ENCODE data around the gene HTT.

HTT gene

GRCh38 chr4:3111461-3111860 lies 37.0 kb downstream of the HTT start:
- H3K36me3 ChIP-seq (ENCODE audit: control insufficient read depth, insufficient read depth, low read length), result peaks cover 27% of the 10 kb centered on the region
- no peak overlapping the region for H3K4me3 ChIP-seq (ENCODE audit: low read length)
- no peaks in the 10 kb centered on the region for H3K27me3 ChIP-seq (ENCODE audit: control insufficient read depth, insufficient read depth, low read length)
- H3K9me3 ChIP-seq (ENCODE audit: control insufficient read depth, insufficient read depth, low read length), result no peaks in the 10 kb centered on the region
- WGBS (ENCODE audit: insufficient coverage, insufficient read length), result no CpG with 5 or more reads among the region's 5 CpGs
- DNase-seq (ENCODE audit: low read depth, low spot score), result no peak
- H3K27ac ChIP-seq (ENCODE audit: low read length), result no peak overlapping the region
- H3K4me1 ChIP-seq (ENCODE audit: control insufficient read depth, insufficient read depth, low read length), result no peaks in the 10 kb centered on the region

GRCh38 chr4:3112201-3112600 lies 37.7 kb downstream of the HTT start:
- Histone ChIP-seq H3K27me3 (ENCODE audit: control insufficient read depth, insufficient read depth, low read length) (no peaks in the 10 kb centered on the region), H3K4me3 (ENCODE audit: low read length) (no peak overlapping the region), H3K36me3 (ENCODE audit: control insufficient read depth, insufficient read depth, low read length) (peaks cover 26% of the 10 kb centered on the region), H3K9me3 (ENCODE audit: control insufficient read depth, insufficient read depth, low read length) (no peaks in the 10 kb centered on the region), H3K4me1 (ENCODE audit: control insufficient read depth, insufficient read depth, low read length) (no peaks in the 10 kb centered on the region), H3K27ac (ENCODE audit: low read length) (no peak overlapping the region)
- DNase-seq (ENCODE audit: low read depth, low spot score), result no peak
- WGBS (ENCODE audit: insufficient coverage, insufficient read length), result no CpG with 5 or more reads among the region's 4 CpGs

- Histone ChIP-seq H3K9me3 (ENCODE audit: control insufficient read depth, insufficient read depth, low read length) (no peaks in the 10 kb centered on the region), H3K27ac (ENCODE audit: low read length) (no peak overlapping the region), H3K4me3 (ENCODE audit: low read length) (no peak overlapping the region), H3K36me3 (ENCODE audit: control insufficient read depth, insufficient read depth, low read length) (peaks cover 21% of the 10 kb centered on the region), H3K27me3 (ENCODE audit: control insufficient read depth, insufficient read depth, low read length) (no peaks in the 10 kb centered on the region), H3K4me1 (ENCODE audit: control insufficient read depth, insufficient read depth, low read length) (no peaks in the 10 kb centered on the region)
- DNase-seq (ENCODE audit: low read depth, low spot score), result no peak
- no CpG with 5 or more reads among the region's 5 CpGs for WGBS (ENCODE audit: insufficient coverage, insufficient read length)
These were observed 38.4 kb downstream of the HTT start for GRCh38 chr4:3112609-3113469.

- Histone ChIP-seq H3K36me3 (ENCODE audit: control insufficient read depth, insufficient read depth, low read length) (peaks cover 21% of the 10 kb centered on the region), H3K27ac (ENCODE audit: low read length) (no peak overlapping the region), H3K9me3 (ENCODE audit: control insufficient read depth, insufficient read depth, low read length) (no peaks in the 10 kb centered on the region), H3K4me3 (ENCODE audit: low read length) (no peak overlapping the region), H3K4me1 (ENCODE audit: control insufficient read depth, insufficient read depth, low read length) (no peaks in the 10 kb centered on the region), H3K27me3 (ENCODE audit: control insufficient read depth, insufficient read depth, low read length) (no peaks in the 10 kb centered on the region)
- no peak for DNase-seq (ENCODE audit: low read depth, low spot score)
- WGBS (ENCODE audit: insufficient coverage, insufficient read length), result no CpG with 5 or more reads among the region's 6 CpGs
These were observed 39.9 kb downstream of the HTT start for GRCh38 chr4:3114377-3114776.

GRCh38 chr4:3115637-3116270 lies 41.3 kb downstream of the HTT start:
- no peak overlapping the region for H3K27ac ChIP-seq (ENCODE audit: low read length)
- no peak for DNase-seq (ENCODE audit: low read depth, low spot score)
- H3K36me3 ChIP-seq (ENCODE audit: control insufficient read depth, insufficient read depth, low read length), result peaks cover 20% of the 10 kb centered on the region
- no peaks in the 10 kb centered on the region for H3K9me3 ChIP-seq (ENCODE audit: control insufficient read depth, insufficient read depth, low read length)
- no peak overlapping the region for H3K4me3 ChIP-seq (ENCODE audit: low read length)
- WGBS (ENCODE audit: insufficient coverage, insufficient read length), result no CpG with 5 or more reads among the region's 15 CpGs
- H3K4me1 ChIP-seq (ENCODE audit: control insufficient read depth, insufficient read depth, low read length), result no peaks in the 10 kb centered on the region
- no peaks in the 10 kb centered on the region for H3K27me3 ChIP-seq (ENCODE audit: control insufficient read depth, insufficient read depth, low read length)

GRCh38 chr4:3116955-3117354 lies 42.5 kb downstream of the HTT start:
- Histone ChIP-seq H3K36me3 (ENCODE audit: control insufficient read depth, insufficient read depth, low read length) (peaks cover 24% of the 10 kb centered on the region), H3K27ac (ENCODE audit: low read length) (no peak overlapping the region), H3K27me3 (ENCODE audit: control insufficient read depth, insufficient read depth, low read length) (no peaks in the 10 kb centered on the region), H3K4me3 (ENCODE audit: low read length) (no peak overlapping the region), H3K4me1 (ENCODE audit: control insufficient read depth, insufficient read depth, low read length) (no peaks in the 10 kb centered on the region), H3K9me3 (ENCODE audit: control insufficient read depth, insufficient read depth, low read length) (no peaks in the 10 kb centered on the region)
- 100% methylated on average over 1 of the region's 2 CpGs for WGBS (ENCODE audit: insufficient coverage, insufficient read length)
- DNase-seq (ENCODE audit: low read depth, low spot score), result no peak

- peaks cover 25% of the 10 kb centered on the region for H3K36me3 ChIP-seq (ENCODE audit: control insufficient read depth, insufficient read depth, low read length)
These were observed 43.8 kb downstream of the HTT start for GRCh38 chr4:3118312-3118711.

GRCh38 chr4:3119464-3119863 lies 45.0 kb downstream of the HTT start:
- WGBS (ENCODE audit: insufficient coverage, insufficient read length), result no CpG with 5 or more reads among the region's 2 CpGs
- no peak for DNase-seq (ENCODE audit: low read depth, low spot score)
- Histone ChIP-seq H3K36me3 (ENCODE audit: control insufficient read depth, insufficient read depth, low read length) (peaks cover 25% of the 10 kb centered on the region), H3K9me3 (ENCODE audit: control insufficient read depth, insufficient read depth, low read length) (no peaks in the 10 kb centered on the region), H3K27me3 (ENCODE audit: control insufficient read depth, insufficient read depth, low read length) (no peaks in the 10 kb centered on the region), H3K27ac (ENCODE audit: low read length) (no peak overlapping the region), H3K4me1 (ENCODE audit: control insufficient read depth, insufficient read depth, low read length) (no peaks in the 10 kb centered on the region), H3K4me3 (ENCODE audit: low read length) (no peak overlapping the region)

More at GRCh38 chr4:3118312-3118711, 43.8 kb downstream of the HTT start:
- Histone ChIP-seq H3K4me1 (ENCODE audit: control insufficient read depth, insufficient read depth, low read length) (no peaks in the 10 kb centered on the region), H3K27ac (ENCODE audit: low read length) (no peak overlapping the region), H3K27me3 (ENCODE audit: control insufficient read depth, insufficient read depth, low read length) (no peaks in the 10 kb centered on the region), H3K9me3 (ENCODE audit: control insufficient read depth, insufficient read depth, low read length) (no peaks in the 10 kb centered on the region), H3K4me3 (ENCODE audit: low read length) (no peak overlapping the region)
- WGBS (ENCODE audit: insufficient coverage, insufficient read length), result no CpG with 5 or more reads among the region's 8 CpGs
- no peak for DNase-seq (ENCODE audit: low read depth, low spot score)

- DNase-seq (ENCODE audit: low read depth, low spot score), result no peak
- H3K27me3 ChIP-seq (ENCODE audit: control insufficient read depth, insufficient read depth, low read length), result no peaks in the 10 kb centered on the region
- no peaks in the 10 kb centered on the region for H3K4me1 ChIP-seq (ENCODE audit: control insufficient read depth, insufficient read depth, low read length)
- whole genome bisulfite sequencing (ENCODE audit: insufficient coverage, insufficient read length), result no CpG with 5 or more reads among the region's 9 CpGs
- H3K4me3 ChIP-seq (ENCODE audit: low read length), result no peak overlapping the region
- H3K36me3 ChIP-seq (ENCODE audit: control insufficient read depth, insufficient read depth, low read length), result peaks cover 16% of the 10 kb centered on the region; the same call in 1 of the 2 replicates
- no peaks in the 10 kb centered on the region for H3K9me3 ChIP-seq (ENCODE audit: control insufficient read depth, insufficient read depth, low read length)
- no peak overlapping the region for H3K27ac ChIP-seq (ENCODE audit: low read length)
These were observed 46.6 kb downstream of the HTT start for GRCh38 chr4:3121110-3121509.

- Histone ChIP-seq H3K9me3 (ENCODE audit: control insufficient read depth, insufficient read depth, low read length) (no peaks in the 10 kb centered on the region), H3K4me1 (ENCODE audit: control insufficient read depth, insufficient read depth, low read length) (no peaks in the 10 kb centered on the region), H3K27ac (ENCODE audit: low read length) (no peak overlapping the region), H3K36me3 (ENCODE audit: control insufficient read depth, insufficient read depth, low read length) (peaks cover 11% of the 10 kb centered on the region; the same call in 1 of the 2 replicates), H3K4me3 (ENCODE audit: low read length) (no peak overlapping the region), H3K27me3 (ENCODE audit: control insufficient read depth, insufficient read depth, low read length) (no peaks in the 10 kb centered on the region)
- no CpG with 5 or more reads among the region's 2 CpGs for WGBS (ENCODE audit: insufficient coverage, insufficient read length)
- no peak for DNase-seq (ENCODE audit: low read depth, low spot score)
These were observed 47.1 kb downstream of the HTT start for GRCh38 chr4:3121596-3121995.
